Lower lobe of right lung (tissue), 2 donors: ENCODE data around the gene ARHGEF2. TPM values are rescaled to one million over a fixed set of nuclear protein-coding genes. Genes with fewer than 3 reads are reported as not detected.

Experiments used
- ATAC-seq, 2 donors: fragments of 200-7000 bp; cut with Tn5 transposase; one replicate each; pipeline ENCODE4 v1.9.1; 2020 to 2022; ENCODE audit warnings: mild to moderate bottlenecking in 2 of 2, moderate library complexity in 2 of 2
- DNase-seq: peaks from one replicate; pipeline ENCODE4 v3.0.0-alpha.2; 2020
- H3K27ac ChIP-seq: fragments of 200-600 bp; one replicate; pipeline ENCODE4 v1.8.0; 2022
- H3K27me3 ChIP-seq: fragments of 200-600 bp; one replicate; pipeline ENCODE4 v1.8.0; 2022; ENCODE audit warnings: low read depth
- H3K36me3 ChIP-seq: fragments of 200-600 bp; one replicate; pipeline ENCODE4 v1.8.0; 2022; ENCODE audit warnings: mild to moderate bottlenecking
- H3K4me1 ChIP-seq: fragments of 200-600 bp; one replicate; pipeline ENCODE4 v1.8.0; 2022
- H3K4me3 ChIP-seq: fragments of 200-600 bp; one replicate; pipeline ENCODE4 v1.8.0; 2022; ENCODE audit warnings: mild to moderate bottlenecking
- H3K9me3 ChIP-seq: fragments of 200-600 bp; one replicate; pipeline ENCODE4 v1.8.0; 2022
- CTCF ChIP-seq: fragments of 200-600 bp; IDR thresholded peaks from one replicate; pipeline ENCODE4 v1.8.0; 2022; ENCODE audit warnings: antibody characterized with exemption, mild to moderate bottlenecking
- intact Hi-C: fragments of 100-400 bp; cut with DNase I; formaldehyde crosslinking; loops from one replicate; pipeline ENCODE4 v1.11.0; 2022
- total RNA-seq: library from RNA; stranded (reverse); fragmentation: NEBNext Ultra II Directional; extraction: Animal tissue kit (Norgen Biotek cat#: 25700); gene quantifications from one replicate; pipeline ENCODE4 v1.2.1, GENCODE V29; 2021
- donor health status: DM: no; HTN: yes; CAD: no; lungs with severe emphysema.

ARHGEF2 gene
- total RNA-seq, 1 donor from 2014 or later, result 252 TPM

GRCh38 chr1:156009404-156009803, 31.1 kb upstream of the ARHGEF2 start:
- intact Hi-C loops, result no loop called here
- TF ChIP-seq CTCF, result no peak
- Histone ChIP-seq H3K27me3 (no peaks in the 10 kb centered on the region), H3K4me3 (no peak overlapping the region), H3K36me3 (peaks cover 74% of the 10 kb centered on the region), H3K4me1 (peaks cover 9% of the 10 kb centered on the region), H3K27ac (no peak overlapping the region), H3K9me3 (no peaks in the 10 kb centered on the region)
- ATAC-seq (no peak), DNase-seq (no peak)

GRCh38 chr1:156006666-156007376, 28.5 kb upstream of the ARHGEF2 start:
- H3K4me1 ChIP-seq, result no peaks in the 10 kb centered on the region
- no peak overlapping the region for H3K4me3 ChIP-seq
- H3K9me3 ChIP-seq, result no peaks in the 10 kb centered on the region
- H3K36me3 ChIP-seq, result peaks cover 48% of the 10 kb centered on the region
- intact Hi-C loops, result no loop called here
- ATAC-seq, result no peak
- no peaks in the 10 kb centered on the region for H3K27me3 ChIP-seq
- no peak for TF ChIP-seq CTCF
- peak overlapping the region; percentile 18 for H3K27ac ChIP-seq
- DNase-seq, result no peak

- H3K9me3 ChIP-seq, result no peaks in the 10 kb centered on the region
- H3K36me3 ChIP-seq, result peaks cover 30% of the 10 kb centered on the region
- no peaks in the 10 kb centered on the region for H3K27me3 ChIP-seq
- DNase-seq (no peak), ATAC-seq (peak; percentile 44 to 54)
- intact Hi-C loops, result no loop called here
- no peak overlapping the region for H3K4me3 ChIP-seq
- H3K4me1 ChIP-seq, result no peaks in the 10 kb centered on the region
- no peak overlapping the region for H3K27ac ChIP-seq
- no peak for TF ChIP-seq CTCF
Observed at GRCh38 chr1:156004843-156005584, 26.7 kb upstream of the ARHGEF2 start.

- Histone ChIP-seq H3K36me3 (peaks cover 18% of the 10 kb centered on the region), H3K27ac (peak overlapping the region; percentile 63), H3K9me3 (no peaks in the 10 kb centered on the region), H3K27me3 (no peaks in the 10 kb centered on the region), H3K4me3 (peak overlapping the region; percentile 46), H3K4me1 (no peaks in the 10 kb centered on the region)
- no peak for DNase-seq
- intact Hi-C loops, result no loop called here
- ATAC-seq, result no peak
- no peak for TF ChIP-seq CTCF
Observed at GRCh38 chr1:156003923-156004188, 25.5 kb upstream of the ARHGEF2 start.

- no peaks in the 10 kb centered on the region for H3K9me3 ChIP-seq
- H3K4me1 ChIP-seq, result no peaks in the 10 kb centered on the region
- peak overlapping the region; percentile 63 for H3K27ac ChIP-seq
- intact Hi-C loops, result no loop called here
- peak overlapping the region; percentile 46 for H3K4me3 ChIP-seq
- peak; percentile 56 for DNase-seq
- peaks cover 3% of the 10 kb centered on the region for H3K36me3 ChIP-seq
- peak; percentile 84 to 87 for ATAC-seq
- no peak for TF ChIP-seq CTCF
- no peaks in the 10 kb centered on the region for H3K27me3 ChIP-seq
Observed at GRCh38 chr1:156002188-156002911, 24.0 kb upstream of the ARHGEF2 start.
